Activated T-cell treated with anti-CD3 and anti-CD28 coated beads, Interleukin-2, amount 50 U/mL, for 4 hours (primary cell): ENCODE measurements around the gene SSTR5. TPM values are rescaled to one million over a fixed set of nuclear protein-coding genes. Genes with fewer than 3 reads are reported as not detected.

Source experiments
- ATAC-seq, 2 donors: fragments of 200-7000 bp; cut with Tn5 transposase; one replicate each; pipeline ENCODE4 v1.10.0; 2021
- DNase-seq: peaks from one replicate; pipeline ENCODE4 v3.0.0-alpha.2; 2020
- H3K27me3 Mint-ChIP-seq: one replicate; pipeline ENCODE4 v1.8.0; 2021; ENCODE audit warnings: low read depth, mixed read lengths
- H3K36me3 Mint-ChIP-seq: one replicate; pipeline ENCODE4 v1.8.0; 2022; ENCODE audit warnings: mixed read lengths; ENCODE audit not compliant: insufficient read depth
- H3K4me1 Mint-ChIP-seq: one replicate; pipeline ENCODE4 v1.8.0; 2021; ENCODE audit warnings: low read depth, mixed read lengths
- H3K4me3 Mint-ChIP-seq: one replicate; pipeline ENCODE4 v1.8.0; 2021; ENCODE audit warnings: mild to moderate bottlenecking, moderate library complexity, mixed read lengths
- H3K9me3 Mint-ChIP-seq: one replicate; pipeline ENCODE4 v1.8.0; 2021; ENCODE audit warnings: mixed read lengths
- total RNA-seq, 3 donors: library from RNA; stranded (reverse); gene quantifications; one replicate each; pipeline ENCODE4 v1.2.1, GENCODE V29; 2021

The SSTR5 gene
- total RNA-seq, 3 donors from 2014 or later, result not detected

- Mint-ChIP-seq H3K4me3 (no peak overlapping the region), H3K27me3 (peaks cover 4% of the 10 kb centered on the region), H3K9me3 (no peaks in the 10 kb centered on the region), H3K36me3 (no peaks in the 10 kb centered on the region), H3K4me1 (no peaks in the 10 kb centered on the region)
- no peak for ATAC-seq
- no peak for DNase-seq
Measured at GRCh38 chr16:1045993-1046911, 26.3 kb upstream of the SSTR5 start.

DNA sequence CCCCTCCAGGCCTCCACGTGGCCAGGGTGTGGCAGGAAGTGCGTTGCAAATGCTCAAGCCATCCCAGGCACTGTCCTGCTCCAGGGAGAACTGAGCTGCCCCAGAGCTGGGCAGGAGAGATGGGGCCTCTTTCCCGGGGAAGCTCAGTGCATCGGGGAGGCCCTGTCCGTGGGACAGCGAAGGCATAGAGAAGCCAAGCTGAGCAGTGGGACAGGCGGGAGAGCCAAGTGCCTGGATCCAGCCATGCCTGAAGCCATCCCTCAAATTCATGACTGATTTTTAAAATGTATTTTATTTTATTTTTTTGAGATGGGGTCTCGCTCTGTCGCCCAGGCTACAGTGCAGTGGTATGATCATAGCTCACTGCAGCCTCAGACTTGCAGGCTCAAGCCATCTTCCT is 25.4 kb upstream of the SSTR5 start:
- ATAC-seq (no peak), DNase-seq (no peak)
- no peaks in the 10 kb centered on the region for H3K36me3 Mint-ChIP-seq
- H3K27me3 Mint-ChIP-seq, result peaks cover 3% of the 10 kb centered on the region
- no peaks in the 10 kb centered on the region for H3K4me1 Mint-ChIP-seq
- H3K9me3 Mint-ChIP-seq, result no peaks in the 10 kb centered on the region
- H3K4me3 Mint-ChIP-seq, result no peak overlapping the region

DNA sequence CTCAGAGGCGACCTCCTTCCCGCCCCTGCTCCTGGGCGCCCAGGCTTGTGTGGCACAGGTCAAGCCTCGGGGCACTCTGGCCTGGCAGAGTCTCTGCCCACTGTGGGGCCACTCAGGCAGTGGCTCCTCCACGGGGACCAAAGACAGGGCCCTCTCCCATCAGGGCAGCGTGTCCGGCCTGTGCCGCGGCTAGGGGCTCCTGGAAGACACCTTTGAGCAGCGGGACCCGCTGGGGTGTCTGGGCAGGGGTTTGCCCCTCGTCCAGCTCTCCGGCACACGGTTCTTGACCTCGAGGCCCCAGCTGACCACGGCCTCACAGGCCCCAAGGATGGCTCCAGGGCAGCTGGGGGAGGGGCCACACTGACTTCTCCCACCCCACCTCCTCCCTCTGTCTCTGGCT is 24.7 kb upstream of the SSTR5 start:
- Mint-ChIP-seq H3K4me3 (no peak overlapping the region), H3K36me3 (no peaks in the 10 kb centered on the region), H3K9me3 (no peaks in the 10 kb centered on the region), H3K27me3 (no peaks in the 10 kb centered on the region), H3K4me1 (no peaks in the 10 kb centered on the region)
- ATAC-seq, result no peak
- no peak for DNase-seq

DNA sequence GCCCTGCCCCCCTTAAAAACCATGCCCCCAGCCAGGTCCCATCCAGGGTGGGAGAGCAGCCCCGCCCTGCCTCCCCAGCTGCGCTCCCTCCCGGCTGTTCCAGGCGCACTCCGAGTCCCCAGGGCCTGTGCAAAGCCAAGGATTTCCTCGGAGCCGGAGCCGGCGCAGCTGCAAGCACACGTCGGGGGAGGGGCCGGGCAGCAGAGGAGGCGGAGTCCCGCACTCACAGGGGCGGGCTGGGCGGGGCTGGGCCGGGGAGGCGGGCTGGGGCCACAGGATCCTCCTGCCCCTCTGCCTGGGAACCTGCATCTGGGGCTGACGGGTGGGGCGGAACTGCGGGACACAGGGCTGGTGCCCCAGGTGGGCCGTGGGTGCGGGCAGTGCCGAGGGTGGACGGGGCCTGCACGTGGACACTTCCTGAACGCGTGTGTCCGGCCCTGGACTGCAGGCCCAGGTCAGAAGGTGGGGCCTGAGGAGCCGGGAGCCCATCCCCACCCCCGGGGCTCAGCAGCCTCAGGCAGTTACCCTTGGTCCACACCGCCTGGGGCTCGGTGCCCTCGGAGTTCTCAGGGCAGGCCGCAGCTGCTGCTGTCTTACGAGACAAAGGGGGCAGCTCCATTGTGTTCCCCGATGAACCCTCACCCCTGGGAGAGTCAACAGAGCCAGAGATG is 24.0 kb upstream of the SSTR5 start:
- H3K9me3 Mint-ChIP-seq, result no peaks in the 10 kb centered on the region
- no peak for DNase-seq
- no peaks in the 10 kb centered on the region for H3K36me3 Mint-ChIP-seq
- peak; percentile 56 to 59 for ATAC-seq
- no peaks in the 10 kb centered on the region for H3K4me1 Mint-ChIP-seq
- no peaks in the 10 kb centered on the region for H3K27me3 Mint-ChIP-seq
- H3K4me3 Mint-ChIP-seq, result no peak overlapping the region

DNA sequence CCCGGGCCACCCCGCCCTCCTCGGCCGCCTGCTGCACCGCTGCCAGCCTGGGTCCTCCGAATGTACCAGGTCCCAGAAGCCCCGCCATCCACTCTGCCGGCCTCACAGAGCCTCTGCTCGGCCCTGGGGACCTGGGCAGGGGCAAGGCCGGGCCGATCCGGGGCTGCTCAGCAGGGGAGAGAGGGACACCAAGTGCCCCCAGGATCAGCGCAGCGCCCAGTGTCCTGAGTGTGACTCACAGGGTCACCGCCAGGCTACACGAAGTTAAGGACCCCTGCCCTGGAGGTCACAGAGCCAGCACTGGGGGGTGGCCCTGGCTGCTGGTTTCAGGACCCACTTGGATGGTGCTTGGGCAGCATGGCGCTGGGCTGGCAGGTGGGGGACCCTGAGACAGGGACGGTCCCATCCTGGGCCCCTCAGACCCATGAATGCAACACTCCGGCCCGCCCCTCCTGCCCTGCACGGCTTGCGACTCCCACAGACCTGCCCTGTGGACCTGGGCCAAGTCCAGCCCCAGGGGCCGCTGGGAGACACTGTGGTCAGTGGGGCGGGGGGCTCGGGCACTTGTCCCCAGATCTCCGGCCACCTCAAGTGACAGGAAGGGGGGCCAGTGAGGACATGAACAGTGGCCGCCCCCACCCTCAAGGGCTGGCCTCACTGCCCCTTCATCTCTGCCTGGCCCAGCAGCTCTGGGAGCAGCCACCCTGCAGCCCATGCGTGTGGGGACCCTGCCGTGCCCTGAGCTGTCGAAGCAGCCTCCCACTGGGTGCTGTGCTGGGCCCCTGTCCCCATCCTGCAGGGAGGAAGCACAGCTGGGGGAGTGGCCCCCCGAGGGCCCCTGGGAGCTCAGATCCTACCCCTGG is 23.2 kb upstream of the SSTR5 start:
- Mint-ChIP-seq H3K4me1 (no peaks in the 10 kb centered on the region), H3K27me3 (no peaks in the 10 kb centered on the region), H3K9me3 (no peaks in the 10 kb centered on the region), H3K4me3 (no peak overlapping the region), H3K36me3 (no peaks in the 10 kb centered on the region)
- DNase-seq, result no peak
- ATAC-seq, result no peak

- Mint-ChIP-seq H3K4me1 (no peaks in the 10 kb centered on the region), H3K4me3 (no peak overlapping the region), H3K36me3 (no peaks in the 10 kb centered on the region), H3K9me3 (no peaks in the 10 kb centered on the region), H3K27me3 (no peaks in the 10 kb centered on the region)
- no peak for ATAC-seq
- DNase-seq, result no peak
Measured at GRCh38 chr16:1049976-1050247, 22.6 kb upstream of the SSTR5 start.

GRCh38 chr16:1050516-1050915 is 22.0 kb upstream of the SSTR5 start:
- ATAC-seq, result no peak

DNA sequence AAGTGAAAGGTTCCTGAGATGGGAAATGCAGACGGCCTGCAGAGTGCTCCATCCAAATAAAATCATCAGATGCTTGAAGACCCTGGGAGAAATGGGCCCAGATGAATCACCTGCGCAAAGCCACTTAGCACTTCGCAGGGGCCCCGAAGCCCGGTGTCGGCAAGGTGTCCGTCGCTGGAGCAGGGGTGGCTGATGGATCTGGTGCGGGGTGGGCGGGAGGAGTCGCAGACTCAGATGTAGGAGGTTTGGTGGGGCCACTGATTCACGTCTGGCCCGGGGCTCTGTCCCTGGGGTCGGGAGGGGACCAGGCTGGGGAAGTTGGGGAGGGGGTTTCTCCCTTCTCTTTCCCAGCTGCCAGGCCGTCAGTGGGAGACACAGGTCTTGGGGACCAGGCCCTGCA is 21.6 kb upstream of the SSTR5 start:
- no peak for DNase-seq
- H3K9me3 Mint-ChIP-seq, result no peaks in the 10 kb centered on the region
- no peaks in the 10 kb centered on the region for H3K4me1 Mint-ChIP-seq
- no peak for ATAC-seq
- no peaks in the 10 kb centered on the region for H3K27me3 Mint-ChIP-seq
- H3K36me3 Mint-ChIP-seq, result no peaks in the 10 kb centered on the region
- H3K4me3 Mint-ChIP-seq, result no peak overlapping the region

More at GRCh38 chr16:1050516-1050915, 22.0 kb upstream of the SSTR5 start:
- no peak for DNase-seq
- Mint-ChIP-seq H3K4me1 (no peaks in the 10 kb centered on the region), H3K4me3 (no peak overlapping the region), H3K27me3 (no peaks in the 10 kb centered on the region), H3K36me3 (no peaks in the 10 kb centered on the region), H3K9me3 (no peaks in the 10 kb centered on the region)

- H3K4me3 Mint-ChIP-seq, result no peak overlapping the region
- no peaks in the 10 kb centered on the region for H3K4me1 Mint-ChIP-seq
- H3K27me3 Mint-ChIP-seq, result no peaks in the 10 kb centered on the region
- ATAC-seq, result no peak
- H3K36me3 Mint-ChIP-seq, result no peaks in the 10 kb centered on the region
- no peak for DNase-seq
- no peaks in the 10 kb centered on the region for H3K9me3 Mint-ChIP-seq
Measured at GRCh38 chr16:1051446-1051845, 21.1 kb upstream of the SSTR5 start.

DNA sequence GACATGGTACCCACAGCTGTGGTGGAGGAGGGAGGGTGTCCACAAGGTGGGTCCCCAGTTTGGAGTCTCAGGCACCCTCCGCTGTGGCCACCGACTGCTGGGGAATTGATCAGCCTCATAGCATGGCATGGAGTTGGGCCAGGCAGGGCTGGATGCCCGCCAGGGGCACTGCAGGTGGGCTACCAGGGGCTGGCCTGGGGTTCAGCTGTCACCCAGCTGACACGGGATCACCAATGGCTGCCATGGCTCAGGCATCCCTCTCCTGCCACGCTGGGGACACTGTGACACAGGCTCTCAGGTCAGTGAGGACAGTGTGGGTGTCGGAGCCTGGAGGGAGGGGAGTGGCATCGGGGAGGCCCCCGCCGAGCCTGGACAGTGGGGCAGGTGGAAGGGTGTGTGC is 19.8 kb upstream of the SSTR5 start:
- ATAC-seq, result no peak
- Mint-ChIP-seq H3K36me3 (no peaks in the 10 kb centered on the region), H3K4me1 (no peaks in the 10 kb centered on the region), H3K9me3 (no peaks in the 10 kb centered on the region), H3K4me3 (no peak overlapping the region), H3K27me3 (no peaks in the 10 kb centered on the region)
- no peak for DNase-seq

- no peaks in the 10 kb centered on the region for H3K27me3 Mint-ChIP-seq
- H3K4me1 Mint-ChIP-seq, result no peaks in the 10 kb centered on the region
- ATAC-seq, result no peak
- no peak overlapping the region for H3K4me3 Mint-ChIP-seq
- DNase-seq, result no peak
- no peaks in the 10 kb centered on the region for H3K9me3 Mint-ChIP-seq
- H3K36me3 Mint-ChIP-seq, result no peaks in the 10 kb centered on the region
Measured at GRCh38 chr16:1053121-1053521, 19.4 kb upstream of the SSTR5 start.

- DNase-seq (no peak), ATAC-seq (no peak)
- Mint-ChIP-seq H3K27me3 (no peaks in the 10 kb centered on the region), H3K9me3 (no peaks in the 10 kb centered on the region), H3K4me1 (no peaks in the 10 kb centered on the region), H3K36me3 (no peaks in the 10 kb centered on the region), H3K4me3 (no peak overlapping the region)
Measured at GRCh38 chr16:1053700-1054368, 18.7 kb upstream of the SSTR5 start.

DNA sequence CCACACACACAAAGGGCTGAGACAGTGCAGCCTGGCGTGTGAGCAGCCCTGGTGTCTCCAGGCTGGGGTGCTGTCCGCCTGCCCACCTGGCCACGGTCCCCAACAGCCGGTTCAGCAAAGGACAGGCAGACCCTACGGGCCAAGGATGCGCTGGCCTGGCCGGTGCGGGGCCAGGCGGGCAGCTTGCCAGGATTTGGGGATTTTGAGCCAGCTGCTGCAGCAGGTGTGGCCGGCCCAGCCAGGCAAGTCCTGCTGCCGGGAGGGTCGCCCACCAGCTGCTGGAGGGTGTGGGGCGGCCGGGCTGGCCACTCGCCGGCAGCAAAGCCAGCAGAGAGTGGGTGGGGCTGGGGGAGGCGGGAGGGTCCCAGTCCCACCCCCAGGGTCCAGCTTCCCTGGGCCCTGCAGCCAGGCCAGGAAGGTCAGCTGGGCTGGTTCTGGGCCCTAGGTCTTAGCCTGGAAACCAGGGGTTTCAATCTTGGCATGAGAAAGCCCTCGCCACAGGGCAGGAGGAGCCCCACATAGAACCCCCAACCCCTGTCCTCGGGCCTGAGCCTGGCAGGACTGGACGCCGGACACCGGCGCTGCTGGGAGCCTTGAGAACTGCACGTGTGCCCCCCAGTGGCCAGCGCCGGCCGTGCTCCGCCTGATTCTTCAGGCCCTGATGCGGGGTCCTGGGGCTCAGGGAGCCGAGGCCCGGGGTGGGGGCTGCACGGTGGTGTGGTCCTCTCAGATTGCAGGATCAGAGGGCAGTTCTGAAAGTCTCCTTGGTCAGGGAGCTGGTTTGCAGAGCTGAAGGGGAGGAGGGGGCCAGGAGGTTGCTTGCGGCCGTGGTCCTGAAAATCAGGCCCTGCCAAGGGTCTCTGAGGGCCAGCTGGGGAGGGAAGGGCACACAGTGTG is 17.6 kb upstream of the SSTR5 start:
- ATAC-seq, result peak in 1 of 2 donors; percentile 46

More for the DNA sequence above, 17.6 kb upstream of the SSTR5 start:
- peaks cover 5% of the 10 kb centered on the region for H3K9me3 Mint-ChIP-seq
- no peaks in the 10 kb centered on the region for H3K4me1 Mint-ChIP-seq
- no peak overlapping the region for H3K4me3 Mint-ChIP-seq
- no peaks in the 10 kb centered on the region for H3K27me3 Mint-ChIP-seq
- DNase-seq, result peak; percentile 38
- H3K36me3 Mint-ChIP-seq, result no peaks in the 10 kb centered on the region
